Tibial nerve (tissue), 4 donors: ENCODE data around the gene GARRE1. TPM values are rescaled to one million over a fixed set of nuclear protein-coding genes. Genes with fewer than 3 reads are reported as not detected.

Experiments used
- DNase-seq, 2 donors: peaks; one replicate each; pipeline ENCODE4 v3.0.0-alpha.2; 2019; ENCODE audit warnings: low spot score in 2 of 2
- H3K27ac ChIP-seq, 4 donors: fragments of 200-600 bp; sonication (generic) in 3 of 4; one replicate each; pipeline ENCODE4 v1.5.1; 2017 to 2019; ENCODE audit warnings: mild to moderate bottlenecking in 1 of 4
- H3K27me3 ChIP-seq, 2 donors: fragments of 200-600 bp; sonication (generic) in 1 of 2; one replicate each; pipeline versions ENCODE4 v1.5.1 to v1.6.0; 2017 to 2019
- H3K36me3 ChIP-seq, 3 donors: fragments of 200-600 bp; sonication (generic); one replicate each; pipeline ENCODE4 v1.5.1; 2018 to 2019
- H3K4me1 ChIP-seq, 4 donors: fragments of 200-600 bp; sonication (generic) in 3 of 4; one replicate each; pipeline ENCODE4 v1.5.1; 2017 to 2019
- H3K4me3 ChIP-seq, 4 donors: fragments of 200-600 bp; sonication (generic) in 3 of 4; one replicate each; pipeline ENCODE4 v1.5.1; 2017 to 2019; ENCODE audit warnings: mild to moderate bottlenecking in 1 of 4, moderate library complexity in 1 of 4
- H3K9me3 ChIP-seq, 4 donors: fragments of 200-600 bp; sonication (generic) in 3 of 4; one replicate each; pipeline ENCODE4 v1.5.1; 2017 to 2019
- CTCF ChIP-seq, 5 experiments: fragments of 200-600 bp in 3 of 5; fragments of 450-650 bp in 2 of 5; sonication (generic) in 3 of 5; IDR thresholded peaks; one replicate each; pipeline ENCODE4 v1.5.1; 2016 to 2019; ENCODE audit warnings: antibody characterized with exemption in 5 of 5, mild to moderate bottlenecking in 3 of 5, moderate library complexity in 2 of 5
- EP300 ChIP-seq, 2 donors: sonication (generic); formaldehyde crosslinking; IDR thresholded peaks; one replicate each; pipeline ENCODE4 v1.6.1; 2017; ENCODE audit warnings: antibody characterized with exemption in 2 of 2, mild to moderate bottlenecking in 1 of 2
- POLR2A ChIP-seq, 2 donors: fragments of 450-650 bp; IDR thresholded peaks; one replicate each; pipeline ENCODE4 v1.6.1; 2017; ENCODE audit warnings: antibody characterized with exemption in 2 of 2, mild to moderate bottlenecking in 2 of 2, moderate library complexity in 2 of 2
- WGBS, 2 donors: methylation state at CpG; one replicate each; pipeline ENCODE4 v1.1.5; 2018; 5-methylcytosine and 5-hydroxymethylcytosine counted together
- total RNA-seq, 4 donors: library from RNA; depleted of rRNA; stranded (reverse); fragments of >200 nt; gene quantifications; one replicate each; pipeline ENCODE4 v1.1.0, GENCODE V29; 2016

GARRE1 gene
- total RNA-seq, 4 donors from 2014 or later: 21.6 to 35.4 (median 30.9) TPM

GRCh38 chr19:34274284-34274826, 20.0 kb downstream of the GARRE1 start:
- no peak overlapping the region for H3K4me3 ChIP-seq
- H3K4me1 ChIP-seq: peaks cover 0 to 58% (median 29%) of the 10 kb centered on the region in 4 donors
- TF ChIP-seq CTCF (IDR thresholded peaks at IDR 0.05): no peak
- TF ChIP-seq POLR2A (IDR thresholded peaks at IDR 0.05): no peak
- no peak for TF ChIP-seq EP300 (IDR thresholded peaks at IDR 0.05)

GRCh38 chr19:34274827-34275625, 20.7 kb downstream of the GARRE1 start:
- peak overlapping the region in 3 of 4 donors; percentile 1 to 65 (median 60) for H3K27ac ChIP-seq
- H3K9me3 ChIP-seq: no peaks in the 10 kb centered on the region
- H3K27me3 ChIP-seq: no peaks in the 10 kb centered on the region
- no peak for DNase-seq
- H3K36me3 ChIP-seq: peaks cover 0 to 9% (median 0%) of the 10 kb centered on the region in 3 donors
- peaks cover 0 to 51% (median 23%) of the 10 kb centered on the region in 4 donors for H3K4me1 ChIP-seq
- TF ChIP-seq EP300 (IDR thresholded peaks at IDR 0.05) (no peak), CTCF (IDR thresholded peaks at IDR 0.05) (no peak), POLR2A (IDR thresholded peaks at IDR 0.05) (no peak)
- no peak overlapping the region for H3K4me3 ChIP-seq
- 20 to 23% methylated on average over 4 of the region's 4 CpGs for WGBS, 2 donors

More at GRCh38 chr19:34274284-34274826, 20.0 kb downstream of the GARRE1 start:
- DNase-seq: no peak
- Histone ChIP-seq H3K27me3 (no peaks in the 10 kb centered on the region), H3K36me3 (peaks cover 0 to 9% (median 0%) of the 10 kb centered on the region in 3 donors), H3K27ac (peak overlapping the region in 3 of 4 donors; percentile 1 to 65 (median 60)), H3K9me3 (no peaks in the 10 kb centered on the region)
- WGBS, 2 donors: 67 to 76% methylated on average over 7 of the region's 7 CpGs

GRCh38 chr19:34275705-34276104, 21.4 kb downstream of the GARRE1 start:
- WGBS, 2 donors: 100% methylated on average over 1 of the region's 1 CpG
- DNase-seq: no peak
- no peaks in the 10 kb centered on the region for H3K9me3 ChIP-seq
- no peak for TF ChIP-seq CTCF (IDR thresholded peaks at IDR 0.05)
- TF ChIP-seq EP300 (IDR thresholded peaks at IDR 0.05): no peak
- TF ChIP-seq POLR2A (IDR thresholded peaks at IDR 0.05): no peak
- no peaks in the 10 kb centered on the region for H3K27me3 ChIP-seq
- peaks cover 0 to 9% (median 0%) of the 10 kb centered on the region in 3 donors for H3K36me3 ChIP-seq
- H3K4me1 ChIP-seq: peaks cover 0 to 44% (median 16%) of the 10 kb centered on the region in 4 donors
- no peak overlapping the region for H3K4me3 ChIP-seq
- H3K27ac ChIP-seq: no peak overlapping the region

- WGBS, 2 donors: 52 to 59% methylated on average over 4 of the region's 4 CpGs
- TF ChIP-seq POLR2A (IDR thresholded peaks at IDR 0.05) (no peak), CTCF (IDR thresholded peaks at IDR 0.05) (no peak), EP300 (IDR thresholded peaks at IDR 0.05) (no peak)
- no peak overlapping the region for H3K4me3 ChIP-seq
- peaks cover 0 to 42% (median 12%) of the 10 kb centered on the region in 4 donors for H3K4me1 ChIP-seq
- H3K27me3 ChIP-seq: no peaks in the 10 kb centered on the region
- peaks cover 0 to 15% (median 0%) of the 10 kb centered on the region in 3 donors for H3K36me3 ChIP-seq
- H3K27ac ChIP-seq: peak overlapping the region in 1 of 4 donors; percentile 8
- no peaks in the 10 kb centered on the region for H3K9me3 ChIP-seq
- no peak for DNase-seq
Observed at GRCh38 chr19:34276614-34277013, 22.3 kb downstream of the GARRE1 start.

GRCh38 chr19:34277244-34277643, 22.9 kb downstream of the GARRE1 start:
- Histone ChIP-seq H3K27ac (peak overlapping the region in 1 of 4 donors; percentile 8), H3K4me3 (no peak overlapping the region)
- TF ChIP-seq EP300 (IDR thresholded peaks at IDR 0.05): no peak
- TF ChIP-seq CTCF (IDR thresholded peaks at IDR 0.05): no peak
- TF ChIP-seq POLR2A (IDR thresholded peaks at IDR 0.05): no peak

More at GRCh38 chr19:34277244-34277643, 22.9 kb downstream of the GARRE1 start:
- H3K4me1 ChIP-seq: peaks cover 0 to 35% (median 9%) of the 10 kb centered on the region in 4 donors
- no peaks in the 10 kb centered on the region for H3K27me3 ChIP-seq
- H3K9me3 ChIP-seq: no peaks in the 10 kb centered on the region
- peaks cover 0 to 15% (median 0%) of the 10 kb centered on the region in 3 donors for H3K36me3 ChIP-seq
- no peak for DNase-seq
- WGBS, 2 donors: 72 to 74% methylated on average over 4 of the region's 4 CpGs
